ENCODE results near the gene HMCN1. TPM values are rescaled to one million over a fixed set of nuclear protein-coding genes. Genes with fewer than 3 reads are reported as not detected.
"Not testable (repeated sequence)": the region's sequence is repeated elsewhere in the genome, so short reads cannot be mapped to it uniquely, and the experiment has no call there.

Gene HMCN1
- total and polyA plus RNA-seq, 2 donors from 2014 or later: 0.97 to 2.7 TPM

- Histone ChIP-seq H3K9me3 (ENCODE audit: control insufficient read depth in 2 of 3, insufficient read depth in 1 of 3, low read length in 3 of 3) (no peaks in the 10 kb centered on the region), H3K9ac (ENCODE audit: low read length in 3 of 3) (no peak overlapping the region), H3K27me3 (ENCODE audit: control insufficient read depth, insufficient read depth, low read length) (no peaks in the 10 kb centered on the region), H3K4me3 (ENCODE audit: low read length in 3 of 3) (peak overlapping the region in 2 of 3 donors; percentile 22 to 32), H3K27ac (ENCODE audit: low read depth in 2 of 2, low read length in 2 of 2) (no peak overlapping the region), H3K36me3 (ENCODE audit: control insufficient read depth in 2 of 3, insufficient read depth in 3 of 3, low read length in 3 of 3) (peaks cover 0 to 2% (median 0%) of the 10 kb centered on the region in 3 donors), H3K4me1 (ENCODE audit: control insufficient read depth in 2 of 3, insufficient read depth in 2 of 3, low read depth in 1 of 3, low read length in 3 of 3) (no peaks in the 10 kb centered on the region)
- DNase-seq: no peak
- no peak for TF ChIP-seq CTCF (IDR thresholded peaks at IDR 0.05; ENCODE audit: borderline replicate concordance, extremely low read depth, insufficient read depth)
- no peak for FAIRE-seq
- intact Hi-C loops (cut with DNase I): no loop called here
These were observed 449.9 kb downstream of the HMCN1 start for GRCh38 chr1:186183970-186184628.

- intact Hi-C loops (cut with DNase I); H3K36me3 ChIP-seq (ENCODE audit: control insufficient read depth in 2 of 3, insufficient read depth in 3 of 3, low read length in 3 of 3); FAIRE-seq; DNase-seq; H3K9ac ChIP-seq (ENCODE audit: low read length in 3 of 3); H3K4me1 ChIP-seq (ENCODE audit: control insufficient read depth in 2 of 3, insufficient read depth in 2 of 3, low read depth in 1 of 3, low read length in 3 of 3); H3K27me3 ChIP-seq (ENCODE audit: control insufficient read depth, insufficient read depth, low read length); H3K27ac ChIP-seq (ENCODE audit: low read depth in 2 of 2, low read length in 2 of 2); H3K9me3 ChIP-seq (ENCODE audit: control insufficient read depth in 2 of 3, insufficient read depth in 1 of 3, low read length in 3 of 3); H3K4me3 ChIP-seq (ENCODE audit: low read length in 3 of 3): not testable (repeated sequence)
These were observed 452.1 kb downstream of the HMCN1 start for GRCh38 chr1:186186251-186186650.

DNA sequence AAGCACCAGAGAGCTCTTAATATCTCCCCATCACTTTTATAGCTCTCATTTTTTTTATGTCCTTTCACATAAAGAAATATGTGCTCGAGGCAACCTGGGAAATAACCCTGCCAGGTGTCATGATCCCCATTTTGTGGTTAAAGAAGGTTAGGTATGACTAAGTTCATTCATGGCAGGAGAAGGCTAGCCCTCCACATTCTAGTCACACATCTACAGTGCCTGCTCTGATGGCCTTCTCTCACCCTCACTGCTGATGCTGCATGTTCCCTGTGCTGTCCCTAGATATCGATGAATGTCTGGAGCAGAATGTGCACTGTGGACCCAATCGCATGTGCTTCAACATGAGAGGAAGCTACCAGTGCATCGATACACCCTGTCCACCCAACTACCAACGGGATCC lies 453.4 kb downstream of the HMCN1 start:
- FAIRE-seq: no peak
- intact Hi-C loops (cut with DNase I): no loop called here
- H3K4me3 ChIP-seq (ENCODE audit: low read length in 3 of 3): no peak overlapping the region
- DNase-seq: no peak
- H3K9ac ChIP-seq (ENCODE audit: low read length in 3 of 3): no peak overlapping the region
- no peak overlapping the region for H3K27ac ChIP-seq (ENCODE audit: low read depth in 2 of 2, low read length in 2 of 2)
- no peaks in the 10 kb centered on the region for H3K27me3 ChIP-seq (ENCODE audit: control insufficient read depth, insufficient read depth, low read length)
- no peaks in the 10 kb centered on the region for H3K4me1 ChIP-seq (ENCODE audit: control insufficient read depth in 2 of 3, insufficient read depth in 2 of 3, low read depth in 1 of 3, low read length in 3 of 3)
- no peaks in the 10 kb centered on the region for H3K9me3 ChIP-seq (ENCODE audit: control insufficient read depth in 2 of 3, insufficient read depth in 1 of 3, low read length in 3 of 3)
- peaks cover 0 to 2% (median 0%) of the 10 kb centered on the region in 3 donors for H3K36me3 ChIP-seq (ENCODE audit: control insufficient read depth in 2 of 3, insufficient read depth in 3 of 3, low read length in 3 of 3)
- TF ChIP-seq CTCF (IDR thresholded peaks at IDR 0.05; ENCODE audit: borderline replicate concordance, extremely low read depth, insufficient read depth): no peak

DNA sequence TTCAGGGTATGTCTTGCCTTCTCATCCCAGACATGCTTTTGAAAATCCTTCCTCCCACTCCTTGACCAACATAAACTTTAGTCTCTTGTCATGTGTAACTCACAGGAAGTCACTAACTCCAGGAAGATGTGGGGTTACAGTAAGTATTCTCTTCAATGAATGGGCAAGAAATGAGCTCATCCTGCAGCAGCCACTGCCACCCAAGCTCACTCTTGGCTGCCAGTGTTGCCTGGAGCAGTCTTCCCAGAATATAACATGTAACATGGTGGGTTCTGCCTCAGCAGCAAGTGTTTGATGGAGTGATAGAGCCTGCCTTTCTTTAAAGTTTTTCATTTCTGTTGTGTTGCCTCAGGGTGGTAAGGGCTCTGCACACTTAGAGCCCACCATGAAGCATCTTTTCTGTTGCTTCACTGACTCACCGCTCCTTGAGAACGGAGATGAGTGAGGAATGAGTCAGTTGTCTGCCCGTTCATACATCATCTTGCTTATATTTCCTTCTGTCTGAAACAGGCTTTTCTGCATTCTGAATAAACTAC lies 453.9 kb downstream of the HMCN1 start:
- Histone ChIP-seq H3K27ac (ENCODE audit: low read depth in 2 of 2, low read length in 2 of 2) (no peak overlapping the region), H3K36me3 (ENCODE audit: control insufficient read depth in 2 of 3, insufficient read depth in 3 of 3, low read length in 3 of 3) (peaks cover 0 to 2% (median 0%) of the 10 kb centered on the region in 3 donors), H3K9me3 (ENCODE audit: control insufficient read depth in 2 of 3, insufficient read depth in 1 of 3, low read length in 3 of 3) (no peaks in the 10 kb centered on the region), H3K4me1 (ENCODE audit: control insufficient read depth in 2 of 3, insufficient read depth in 2 of 3, low read depth in 1 of 3, low read length in 3 of 3) (no peaks in the 10 kb centered on the region), H3K9ac (ENCODE audit: low read length in 3 of 3) (no peak overlapping the region), H3K4me3 (ENCODE audit: low read length in 3 of 3) (no peak overlapping the region), H3K27me3 (ENCODE audit: control insufficient read depth, insufficient read depth, low read length) (no peaks in the 10 kb centered on the region)
- intact Hi-C loops (cut with DNase I): no loop called here
- FAIRE-seq (no peak), DNase-seq (no peak)
- TF ChIP-seq CTCF (IDR thresholded peaks at IDR 0.05; ENCODE audit: borderline replicate concordance, extremely low read depth, insufficient read depth): no peak

All from kidney (tissue), 14 donors.